HepG2 (cell line): ENCODE data around the gene OTOP3. TPM values are rescaled to one million over a fixed set of nuclear protein-coding genes. Genes with fewer than 3 reads are reported as not detected.

Source experiments
- ARNT2 ChIP-seq: sonication (generic); formaldehyde crosslinking; IDR thresholded peaks from 2 replicates; pipeline ENCODE4 v1.8.0; 2022; ENCODE audit warnings: mild to moderate bottlenecking, low read depth, missing genetic modification reagents, moderate library complexity
- GATA4 ChIP-seq: sonication (generic); IDR thresholded peaks from 2 replicates; pipeline ENCODE4 v1.6.1; 2016; ENCODE audit warnings: antibody characterized with exemption, low read depth, borderline replicate concordance
- HMG20B ChIP-seq: conservative IDR thresholded peaks from 2 replicates; pipeline ENCODE4 v1.6.1; 2016; ENCODE audit warnings: missing genetic modification reagents, missing compliant biosample characterization
- HNF4G ChIP-seq, 2 experiments: sonication (generic) in 1 of 2; formaldehyde crosslinking in 1 of 2; IDR thresholded peaks; 2 replicates each; pipeline versions ENCODE4 v1.4.0 to v1.6.1; 2011 to 2020; ENCODE audit warnings: borderline replicate concordance in 2 of 2, low read depth in 2 of 2, mild to moderate bottlenecking in 2 of 2, low read length in 1 of 2, missing genetic modification reagents in 1 of 2, moderate library complexity in 1 of 2
- NCOA2 ChIP-seq: sonication (generic); formaldehyde crosslinking; IDR thresholded peaks from 2 replicates; pipeline ENCODE4 v1.8.0; 2022; ENCODE audit warnings: inconsistent platforms
- NR2F6 ChIP-seq, 2 experiments: IDR thresholded peaks; 2 replicates each; pipeline ENCODE4 v1.6.1; 2016; ENCODE audit warnings: antibody characterized with exemption in 1 of 2, mild to moderate bottlenecking in 1 of 2
- SP5 ChIP-seq: IDR thresholded peaks from 2 replicates; pipeline ENCODE4 v1.6.1; 2016; ENCODE audit warnings: low read depth, borderline replicate concordance
- TARDBP ChIP-seq: sonication (generic); formaldehyde crosslinking; IDR thresholded peaks from 2 replicates; pipeline ENCODE4 v1.8.0; 2022; ENCODE audit warnings: mild to moderate bottlenecking, missing genetic modification reagents
- TBX2 ChIP-seq: sonication (generic); formaldehyde crosslinking; IDR thresholded peaks from 2 replicates; pipeline ENCODE4 v1.5.0; 2020; ENCODE audit warnings: missing genetic modification reagents, mild to moderate bottlenecking, borderline replicate concordance
- TP53 ChIP-seq: sonication (generic); formaldehyde crosslinking; conservative IDR thresholded peaks from 2 replicates; pipeline ENCODE4 v1.4.0; 2020; ENCODE audit warnings: missing genetic modification reagents
- ZFY ChIP-seq: sonication (generic); formaldehyde crosslinking; IDR thresholded peaks from 2 replicates; pipeline ENCODE4 v1.4.0; 2020; ENCODE audit warnings: missing genetic modification reagents
- ZNF230 ChIP-seq: sonication (generic); formaldehyde crosslinking; IDR thresholded peaks from 2 replicates; pipeline ENCODE4 v1.4.0; 2020; ENCODE audit warnings: mild to moderate bottlenecking, missing genetic modification reagents
- ZNF350 ChIP-seq: sonication (generic); formaldehyde crosslinking; IDR thresholded peaks from 2 replicates; pipeline ENCODE4 v1.4.0; 2020; ENCODE audit warnings: mild to moderate bottlenecking, low read depth, missing genetic modification reagents, borderline replicate concordance
- ZNF562 ChIP-seq: sonication (generic); formaldehyde crosslinking; IDR thresholded peaks from 2 replicates; pipeline ENCODE4 v1.8.0; 2022; ENCODE audit warnings: missing genetic modification reagents, borderline replicate concordance
- ZNF83 ChIP-seq: sonication (generic); formaldehyde crosslinking; IDR thresholded peaks from 2 replicates; pipeline ENCODE4 v1.4.0; 2020; ENCODE audit warnings: missing genetic modification reagents, mild to moderate bottlenecking, borderline replicate concordance
- polyA plus RNA-seq, 8 experiments: library from polyadenylated mRNA; depleted of rRNA in 3 of 8; stranded (reverse) in 7 of 8; unstranded in 1 of 8; fragments of >200 nt; fragmentation: Illumina TruSeq in 4 of 8; extraction: Trizol in 4 of 8; gene quantifications; 2 replicates each; pipeline versions ENCODE4 v1.2.1 to v1.2.3, GENCODE V29; 2011 to 2016; ENCODE audit warnings: low read depth in 4 of 8, missing spikeins in 1 of 8, mixed read lengths in 1 of 8; ENCODE audit not compliant: insufficient read depth in 1 of 8
- total RNA-seq, 5 experiments: library from RNA; depleted of rRNA; stranded (reverse); fragments of >200 nt; fragmentation: Illumina TruSeq; extraction: Trizol; gene quantifications; 2 replicates each; pipeline ENCODE4 v1.2.3, GENCODE V29; 2016; ENCODE audit warnings: low read depth in 1 of 5
- TF ChIP-seq, protein P1 (sequence below): sonication (generic); formaldehyde crosslinking; IDR thresholded peaks from 2 replicates; pipeline ENCODE4 v1.4.0; 2020; ENCODE audit warnings: missing genetic modification reagents
- TF ChIP-seq, protein P2 (sequence below): sonication (generic); formaldehyde crosslinking; IDR thresholded peaks from one replicate; pipeline ENCODE4 v1.5.1; 2020; ENCODE audit warnings: mild to moderate bottlenecking, missing genetic modification reagents; ENCODE audit errors: not compliant biosample characterization
- TF ChIP-seq, protein P3 (sequence below): sonication (generic); formaldehyde crosslinking; IDR thresholded peaks from 2 replicates; pipeline ENCODE4 v1.5.1; 2020; ENCODE audit warnings: mild to moderate bottlenecking, missing genetic modification reagents, moderate library complexity

Gene OTOP3
- total and polyA plus RNA-seq, 2 of the 13 experiments (the other 11 are each of a cell fraction or from before 2014, with no cell fraction given) = not detected

DNA sequence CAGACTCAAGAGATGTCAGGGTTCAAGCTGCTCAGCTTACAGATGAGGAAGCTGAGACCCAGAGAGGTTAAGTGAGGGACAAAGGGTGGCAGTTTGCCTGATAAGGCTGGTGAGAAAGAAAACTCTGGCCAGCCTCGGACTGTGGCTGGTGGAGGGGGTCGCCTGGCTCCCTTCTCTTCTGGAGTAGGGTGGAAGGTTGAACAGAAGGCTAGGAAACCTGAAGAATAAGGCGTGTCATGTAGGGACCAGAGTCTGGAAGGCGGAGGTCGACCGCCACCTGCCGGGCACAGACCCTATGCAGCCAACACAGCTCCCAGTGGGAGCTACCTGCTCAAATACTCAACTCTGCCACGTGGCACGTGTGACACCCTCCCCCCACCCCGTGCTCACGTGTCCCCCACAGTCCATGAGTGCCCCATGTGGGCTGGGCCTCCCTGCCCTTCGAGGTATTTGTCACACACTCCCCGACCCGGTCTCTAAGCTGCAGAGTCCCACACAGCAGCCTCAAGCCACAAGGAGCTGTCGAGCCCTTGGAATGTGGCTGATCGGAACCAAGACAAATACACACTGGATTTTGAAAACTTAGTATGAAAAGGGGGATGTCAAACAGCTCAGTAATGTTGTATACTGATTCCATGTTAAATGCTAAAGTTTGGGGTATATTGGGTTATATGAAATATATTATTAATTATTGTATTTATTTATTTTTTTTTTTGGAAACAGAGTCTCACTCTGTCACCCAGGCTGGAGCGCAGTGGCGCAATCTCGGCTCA lies 25.1 kb downstream of the OTOP3 start (continued):
- TF ChIP-seq, protein P1, sequence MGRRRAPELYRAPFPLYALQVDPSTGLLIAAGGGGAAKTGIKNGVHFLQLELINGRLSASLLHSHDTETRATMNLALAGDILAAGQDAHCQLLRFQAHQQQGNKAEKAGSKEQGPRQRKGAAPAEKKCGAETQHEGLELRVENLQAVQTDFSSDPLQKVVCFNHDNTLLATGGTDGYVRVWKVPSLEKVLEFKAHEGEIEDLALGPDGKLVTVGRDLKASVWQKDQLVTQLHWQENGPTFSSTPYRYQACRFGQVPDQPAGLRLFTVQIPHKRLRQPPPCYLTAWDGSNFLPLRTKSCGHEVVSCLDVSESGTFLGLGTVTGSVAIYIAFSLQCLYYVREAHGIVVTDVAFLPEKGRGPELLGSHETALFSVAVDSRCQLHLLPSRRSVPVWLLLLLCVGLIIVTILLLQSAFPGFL (CRISPR knock-in tag) = no peak
- 0 out of 2 replicates have a peak, but pooled peaks have one; percentile 30 for TF ChIP-seq ZNF83 (CRISPR knock-in tag)
- TF ChIP-seq NCOA2 = peak; percentile 60; the same call in 1 of the 2 replicates
- TF ChIP-seq SP5 (CRISPR knock-in tag) = peak; percentile 54; the same call in 1 of the 2 replicates
- TF ChIP-seq TP53 (CRISPR knock-in tag) = no peak
- TF ChIP-seq NR2F6 (IDR thresholded peaks at IDR 0.05) = peak; percentile 23; the same call in 1 of the 2 replicates
- peak; percentile 43; the same call in 1 of the 2 replicates for TF ChIP-seq NR2F6 (CRISPR knock-in tag; IDR thresholded peaks at IDR 0.05)
- peak; percentile 61; the same call in 1 of the 2 replicates for TF ChIP-seq ZFY
- TF ChIP-seq GATA4 = no peak
- TF ChIP-seq HMG20B (CRISPR knock-in tag) = peak; percentile 60; the same call in 1 of the 2 replicates
- TF ChIP-seq, protein P2, sequence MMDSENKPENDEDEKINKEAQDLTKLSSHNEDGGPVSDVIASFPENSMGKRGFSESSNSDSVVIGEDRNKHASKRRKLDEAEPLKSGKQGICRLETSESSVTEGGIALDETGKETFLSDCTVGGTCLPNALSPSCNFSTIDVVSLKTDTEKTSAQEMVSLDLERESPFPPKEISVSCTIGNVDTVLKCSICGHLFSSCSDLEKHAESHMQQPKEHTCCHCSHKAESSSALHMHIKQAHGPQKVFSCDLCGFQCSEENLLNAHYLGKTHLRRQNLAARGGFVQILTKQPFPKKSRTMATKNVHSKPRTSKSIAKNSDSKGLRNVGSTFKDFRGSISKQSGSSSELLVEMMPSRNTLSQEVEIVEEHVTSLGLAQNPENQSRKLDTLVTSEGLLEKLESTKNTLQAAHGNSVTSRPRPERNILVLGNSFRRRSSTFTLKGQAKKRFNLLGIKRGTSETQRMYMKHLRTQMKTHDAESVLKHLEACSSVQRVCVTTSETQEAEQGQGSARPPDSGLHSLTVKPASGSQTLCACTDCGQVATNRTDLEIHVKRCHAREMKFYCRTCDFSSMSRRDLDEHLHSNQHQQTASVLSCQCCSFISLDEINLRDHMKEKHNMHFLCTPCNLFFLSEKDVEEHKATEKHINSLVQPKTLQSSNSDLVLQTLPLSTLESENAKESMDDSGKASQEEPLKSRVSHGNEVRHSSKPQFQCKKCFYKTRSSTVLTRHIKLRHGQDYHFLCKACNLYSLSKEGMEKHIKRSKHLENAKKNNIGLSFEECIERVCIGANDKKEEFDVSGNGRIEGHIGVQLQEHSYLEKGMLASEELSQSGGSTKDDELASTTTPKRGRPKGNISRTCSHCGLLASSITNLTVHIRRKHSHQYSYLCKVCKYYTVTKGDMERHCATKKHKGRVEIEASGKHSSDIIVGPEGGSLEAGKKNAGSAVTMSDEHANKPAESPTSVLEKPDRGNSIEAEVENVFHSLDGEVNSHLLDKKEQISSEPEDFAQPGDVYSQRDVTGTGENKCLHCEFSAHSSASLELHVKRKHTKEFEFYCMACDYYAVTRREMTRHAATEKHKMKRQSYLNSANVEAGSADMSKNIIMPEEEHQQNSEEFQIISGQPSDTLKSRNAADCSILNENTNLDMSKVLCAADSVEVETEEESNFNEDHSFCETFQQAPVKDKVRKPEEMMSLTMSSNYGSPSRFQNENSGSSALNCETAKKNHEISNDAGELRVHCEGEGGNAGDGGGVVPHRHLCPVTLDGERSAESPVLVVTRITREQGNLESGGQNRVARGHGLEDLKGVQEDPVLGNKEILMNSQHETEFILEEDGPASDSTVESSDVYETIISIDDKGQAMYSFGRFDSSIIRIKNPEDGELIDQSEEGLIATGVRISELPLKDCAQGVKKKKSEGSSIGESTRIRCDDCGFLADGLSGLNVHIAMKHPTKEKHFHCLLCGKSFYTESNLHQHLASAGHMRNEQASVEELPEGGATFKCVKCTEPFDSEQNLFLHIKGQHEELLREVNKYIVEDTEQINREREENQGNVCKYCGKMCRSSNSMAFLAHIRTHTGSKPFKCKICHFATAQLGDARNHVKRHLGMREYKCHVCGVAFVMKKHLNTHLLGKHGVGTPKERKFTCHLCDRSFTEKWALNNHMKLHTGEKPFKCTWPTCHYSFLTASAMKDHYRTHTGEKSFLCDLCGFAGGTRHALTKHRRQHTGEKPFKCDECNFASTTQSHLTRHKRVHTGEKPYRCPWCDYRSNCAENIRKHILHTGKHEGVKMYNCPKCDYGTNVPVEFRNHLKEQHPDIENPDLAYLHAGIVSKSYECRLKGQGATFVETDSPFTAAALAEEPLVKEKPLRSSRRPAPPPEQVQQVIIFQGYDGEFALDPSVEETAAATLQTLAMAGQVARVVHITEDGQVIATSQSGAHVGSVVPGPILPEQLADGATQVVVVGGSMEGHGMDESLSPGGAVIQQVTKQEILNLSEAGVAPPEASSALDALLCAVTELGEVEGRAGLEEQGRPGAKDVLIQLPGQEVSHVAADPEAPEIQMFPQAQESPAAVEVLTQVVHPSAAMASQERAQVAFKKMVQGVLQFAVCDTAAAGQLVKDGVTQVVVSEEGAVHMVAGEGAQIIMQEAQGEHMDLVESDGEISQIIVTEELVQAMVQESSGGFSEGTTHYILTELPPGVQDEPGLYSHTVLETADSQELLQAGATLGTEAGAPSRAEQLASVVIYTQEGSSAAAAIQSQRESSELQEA (CRISPR knock-in tag) = peak; percentile 23
- TF ChIP-seq HNF4G (IDR thresholded peaks at IDR 0.05; ENCODE audit: borderline replicate concordance, low read depth, low read length) = no peak
- TF ChIP-seq HNF4G (CRISPR knock-in tag; IDR thresholded peaks at IDR 0.05; ENCODE audit: borderline replicate concordance, low read depth) = no peak
- peak; percentile 62 for TF ChIP-seq ARNT2 (CRISPR knock-in tag)
- peak; percentile 82 for TF ChIP-seq TARDBP (CRISPR knock-in tag)
- peak; percentile 72; the same call in 1 of the 2 replicates for TF ChIP-seq TBX2 (CRISPR knock-in tag)
- TF ChIP-seq ZNF562 (CRISPR knock-in tag) = peak; percentile 69; the same call in 1 of the 2 replicates
- TF ChIP-seq, protein P3, sequence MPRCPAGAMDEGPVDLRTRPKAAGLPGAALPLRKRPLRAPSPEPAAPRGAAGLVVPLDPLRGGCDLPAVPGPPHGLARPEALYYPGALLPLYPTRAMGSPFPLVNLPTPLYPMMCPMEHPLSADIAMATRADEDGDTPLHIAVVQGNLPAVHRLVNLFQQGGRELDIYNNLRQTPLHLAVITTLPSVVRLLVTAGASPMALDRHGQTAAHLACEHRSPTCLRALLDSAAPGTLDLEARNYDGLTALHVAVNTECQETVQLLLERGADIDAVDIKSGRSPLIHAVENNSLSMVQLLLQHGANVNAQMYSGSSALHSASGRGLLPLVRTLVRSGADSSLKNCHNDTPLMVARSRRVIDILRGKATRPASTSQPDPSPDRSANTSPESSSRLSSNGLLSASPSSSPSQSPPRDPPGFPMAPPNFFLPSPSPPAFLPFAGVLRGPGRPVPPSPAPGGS (CRISPR knock-in tag) = no peak
- TF ChIP-seq ZNF230 = peak; percentile 47; the same call in 1 of the 2 replicates
- 0 out of 2 replicates have a peak, but pooled peaks have one; percentile 14 for TF ChIP-seq ZNF350
